Neutrophil (primary cell): ENCODE results near the gene UBA52.

ENCODE experiments used
- H3K27ac ChIP-seq: fragments of 200-600 bp; sonication (generic); 2 replicates; pipeline ENCODE4 v1.5.1; 2016; ENCODE audit warnings: mild to moderate bottlenecking, moderate library complexity
- H3K27me3 ChIP-seq: fragments of 200-600 bp; sonication (generic); 2 replicates; pipeline ENCODE4 v1.6.0; 2016; ENCODE audit warnings: mild to moderate bottlenecking
- H3K36me3 ChIP-seq: fragments of 200-600 bp; sonication (generic); 2 replicates; pipeline ENCODE4 v1.5.1; 2017
- H3K4me1 ChIP-seq, 2 experiments: fragments of 200-600 bp in 1 of 2; sonication (generic) in 1 of 2; 1 replicate in 1 of 2; 2 replicates in 1 of 2; pipeline versions ENCODE4 v1.5.1 to v1.6.1; 2013 to 2016; ENCODE audit warnings: low read depth in 1 of 2, low read length in 1 of 2, mild to moderate bottlenecking in 1 of 2, moderate library complexity in 1 of 2; ENCODE audit not compliant: control insufficient read depth in 1 of 2, insufficient read depth in 1 of 2
- H3K4me3 ChIP-seq, 2 experiments: fragments of 200-600 bp in 1 of 2; sonication (generic) in 1 of 2; 1 replicate in 1 of 2; 2 replicates in 1 of 2; pipeline ENCODE4 v1.5.1; 2013 to 2016; ENCODE audit warnings: low read depth in 1 of 2, low read length in 1 of 2, mild to moderate bottlenecking in 1 of 2, moderate library complexity in 1 of 2
- H3K9me3 ChIP-seq: fragments of 200-600 bp; sonication (generic); 2 replicates; pipeline ENCODE4 v1.5.1; 2016
- CTCF ChIP-seq: fragments of 200-600 bp; sonication (generic); IDR thresholded peaks from 2 replicates; pipeline ENCODE4 v1.5.1; 2016; ENCODE audit warnings: antibody characterized with exemption

Gene UBA52

GRCh38 chr19:18594096-18594823 is 22.6 kb downstream of the UBA52 start:
- H3K36me3 ChIP-seq = no peaks in the 10 kb centered on the region
- H3K9me3 ChIP-seq = no peaks in the 10 kb centered on the region
- TF ChIP-seq CTCF = peak; percentile 82
- H3K27me3 ChIP-seq = peaks cover 64% of the 10 kb centered on the region
- peak overlapping the region; percentile 23 to 54 for H3K4me3 ChIP-seq
- peaks cover 27 to 29% of the 10 kb centered on the region in 2 experiments for H3K4me1 ChIP-seq
- peak overlapping the region; percentile 57 for H3K27ac ChIP-seq

GRCh38 chr19:18594824-18595373 is 23.2 kb downstream of the UBA52 start:
- H3K36me3 ChIP-seq = no peaks in the 10 kb centered on the region
- peaks cover 20 to 23% of the 10 kb centered on the region in 2 experiments for H3K4me1 ChIP-seq
- peaks cover 71% of the 10 kb centered on the region for H3K27me3 ChIP-seq
- H3K4me3 ChIP-seq = peak overlapping the region; percentile 23 to 54
- H3K9me3 ChIP-seq = no peaks in the 10 kb centered on the region
- TF ChIP-seq CTCF = no peak
- H3K27ac ChIP-seq = no peak overlapping the region

- TF ChIP-seq CTCF = no peak
- peaks cover 77% of the 10 kb centered on the region for H3K27me3 ChIP-seq
- no peak overlapping the region for H3K4me3 ChIP-seq
- peaks cover 15 to 22% of the 10 kb centered on the region in 2 experiments for H3K4me1 ChIP-seq
- H3K36me3 ChIP-seq = no peaks in the 10 kb centered on the region
- H3K27ac ChIP-seq = no peak overlapping the region
- H3K9me3 ChIP-seq = no peaks in the 10 kb centered on the region
Observed at GRCh38 chr19:18595475-18595874, 23.8 kb downstream of the UBA52 start.

GRCh38 chr19:18596752-18597157 is 25.1 kb downstream of the UBA52 start:
- H3K4me1 ChIP-seq = peaks cover 13 to 22% of the 10 kb centered on the region in 2 experiments
- TF ChIP-seq CTCF = no peak
- H3K27me3 ChIP-seq = peaks cover 89% of the 10 kb centered on the region
- H3K36me3 ChIP-seq = no peaks in the 10 kb centered on the region
- no peak overlapping the region for H3K27ac ChIP-seq
- H3K4me3 ChIP-seq = no peak overlapping the region
- H3K9me3 ChIP-seq = no peaks in the 10 kb centered on the region

- TF ChIP-seq CTCF = no peak
- Histone ChIP-seq H3K9me3 (no peaks in the 10 kb centered on the region), H3K4me1 (peaks cover 13 to 22% of the 10 kb centered on the region in 2 experiments), H3K27me3 (peaks cover 98% of the 10 kb centered on the region), H3K27ac (no peak overlapping the region), H3K4me3 (no peak overlapping the region), H3K36me3 (no peaks in the 10 kb centered on the region)
Observed at GRCh38 chr19:18597809-18598660, 26.4 kb downstream of the UBA52 start.
